Activated gamma-delta T cell (primary cell): Measurements from ENCODE around the gene MGAT5B.
"Not testable (repeated sequence)": the region's sequence is repeated elsewhere in the genome, so short reads cannot be mapped to it uniquely, and the experiment has no call there.

ENCODE experiments used
- DNase-seq: peaks from one replicate; lab custom pipeline; 2025; lab: John Stamatoyannopoulos, UW

Gene MGAT5B

DNA sequence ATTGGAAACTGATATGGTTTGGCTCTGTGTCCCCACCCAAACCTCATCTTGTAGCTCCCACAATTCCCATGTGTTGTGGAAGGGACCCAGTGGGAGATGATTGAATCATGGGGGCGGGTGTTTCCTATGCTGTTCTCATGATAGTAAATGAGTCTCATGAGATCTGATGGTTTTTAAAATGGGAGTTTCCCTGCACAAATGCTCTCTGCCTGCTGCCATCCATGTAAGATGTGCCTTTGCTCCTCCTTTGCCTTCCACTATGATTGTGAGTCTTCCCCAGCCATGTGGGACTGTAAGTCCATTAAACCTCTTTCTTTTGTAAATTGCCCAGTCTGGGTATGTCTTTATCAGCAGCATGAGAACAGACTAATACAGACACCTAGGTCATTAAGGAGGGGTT, 109.8 kb downstream of the MGAT5B start:
- not testable (repeated sequence) for DNase-seq

DNA sequence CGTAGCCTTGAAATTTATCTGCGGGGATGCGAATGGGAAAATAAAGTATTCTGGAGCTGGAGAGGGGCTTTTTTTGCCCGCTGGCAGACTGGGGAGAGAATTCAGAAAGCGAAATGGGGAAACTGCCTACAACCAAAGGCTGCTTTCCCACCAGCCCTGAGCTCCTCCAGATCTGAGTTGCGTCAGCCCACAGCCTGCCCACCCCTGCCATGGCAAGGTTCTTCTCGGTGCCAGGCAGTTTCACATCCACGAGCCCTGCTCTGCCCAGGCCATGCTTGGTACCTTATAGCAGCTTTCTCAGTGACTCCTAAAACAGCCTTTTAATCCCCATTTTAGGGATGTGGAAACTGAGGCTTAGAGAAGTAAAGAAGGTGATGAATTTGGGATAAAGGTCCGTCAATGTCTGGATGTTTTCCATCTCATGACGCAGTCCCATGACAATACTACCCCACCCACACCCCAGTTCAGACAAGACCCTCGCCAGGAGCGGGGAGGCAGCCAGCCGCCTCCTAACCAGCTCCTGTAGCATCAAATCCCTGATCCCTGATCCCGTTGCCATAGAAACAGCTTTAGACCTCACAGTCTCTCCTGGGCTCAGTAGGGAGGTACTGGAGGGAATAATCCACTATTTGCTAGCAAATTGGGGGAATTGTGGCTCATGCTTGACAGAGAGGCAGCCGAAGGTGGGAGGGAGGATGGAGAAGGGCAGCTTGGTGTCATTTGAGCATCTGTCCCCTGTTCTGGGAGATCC, 113.5 kb downstream of the MGAT5B start:
- no peak for DNase-seq

DNA sequence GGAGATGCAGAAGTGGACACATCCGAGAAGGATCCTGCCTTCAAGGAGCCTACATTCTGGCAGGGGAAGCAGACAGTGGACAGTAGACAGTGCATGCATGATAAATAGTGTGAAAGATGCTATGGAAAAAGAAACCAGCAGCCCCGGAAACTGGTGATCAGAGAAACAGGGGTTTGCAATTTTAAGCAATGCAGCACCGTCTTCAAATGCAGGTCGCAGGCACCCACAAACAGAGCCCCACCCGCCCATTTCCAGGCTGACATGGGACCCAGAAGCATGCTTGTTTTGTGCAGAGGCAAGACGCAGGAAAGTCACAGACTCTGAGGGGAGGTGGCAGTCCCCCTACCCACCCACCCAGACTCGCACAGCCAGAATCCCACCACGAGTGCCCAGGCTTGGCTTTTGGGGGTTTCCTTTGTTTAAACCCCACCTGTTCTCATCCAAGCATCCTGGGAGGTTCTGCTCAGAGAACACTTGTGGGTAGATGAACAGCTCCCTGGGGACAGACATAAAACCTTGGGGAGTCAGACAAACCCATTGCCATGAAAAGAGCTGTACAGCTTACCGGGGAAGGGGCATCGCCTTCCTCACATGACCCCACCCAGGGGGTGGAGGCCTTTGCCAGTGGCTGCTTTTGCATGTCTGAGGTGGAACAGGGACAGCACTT, 114.3 kb downstream of the MGAT5B start:
- DNase-seq = no peak

DNA sequence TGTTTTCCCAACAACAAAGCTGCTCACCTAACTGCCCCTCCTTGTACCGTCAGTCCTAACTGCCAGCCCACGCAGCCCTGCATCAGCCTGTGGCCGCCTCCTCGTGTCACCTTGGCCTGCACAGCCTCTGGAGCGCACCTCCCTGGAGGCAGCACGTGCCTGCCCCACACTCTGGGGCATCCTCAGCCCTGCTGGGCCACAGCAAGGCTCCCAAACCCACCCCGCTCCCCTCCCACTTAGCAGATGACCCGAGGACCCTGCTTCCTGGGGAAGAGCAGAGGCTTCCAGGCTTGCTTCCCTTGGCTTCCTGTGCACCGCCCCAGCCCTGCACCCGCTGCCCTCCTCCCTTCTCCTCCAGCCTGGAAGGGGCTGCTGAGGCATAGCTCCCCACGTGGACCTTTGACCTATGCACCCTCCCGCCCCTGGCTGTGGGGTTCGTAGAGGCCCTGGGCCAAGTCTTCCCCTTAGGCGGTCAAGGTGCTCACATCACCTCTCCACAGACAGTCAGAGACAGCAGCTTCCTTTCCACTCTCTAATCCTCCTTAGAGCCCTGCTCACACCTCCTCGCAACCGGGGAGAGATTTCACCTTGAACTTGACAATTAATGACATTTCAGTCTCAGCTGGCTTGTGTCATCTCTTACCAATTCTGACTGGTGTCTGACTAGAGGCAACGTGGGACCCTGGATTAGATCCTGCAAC, 115.0 kb downstream of the MGAT5B start:
- DNase-seq = no peak

DNA sequence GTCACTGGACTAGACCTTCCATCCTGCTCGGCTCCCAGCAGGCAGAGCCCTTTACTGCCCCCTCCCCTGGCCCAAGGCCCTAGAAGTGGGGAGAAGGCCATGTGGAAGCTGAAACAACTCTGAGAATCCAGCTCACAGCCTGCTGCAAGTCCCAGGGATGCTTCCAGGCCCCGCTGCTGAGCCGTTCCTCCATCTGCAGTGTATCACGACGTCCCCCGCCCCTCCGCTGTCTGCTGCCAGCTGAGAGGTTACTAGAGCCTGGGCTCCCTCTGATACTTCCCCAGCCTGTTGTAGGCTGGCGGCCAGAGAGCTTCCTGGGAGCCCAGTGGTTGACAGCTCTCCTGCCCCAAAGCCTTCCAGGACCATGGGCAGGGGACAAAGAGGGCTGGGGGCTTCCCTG, 118.2 kb downstream of the MGAT5B start:
- no peak for DNase-seq

DNA sequence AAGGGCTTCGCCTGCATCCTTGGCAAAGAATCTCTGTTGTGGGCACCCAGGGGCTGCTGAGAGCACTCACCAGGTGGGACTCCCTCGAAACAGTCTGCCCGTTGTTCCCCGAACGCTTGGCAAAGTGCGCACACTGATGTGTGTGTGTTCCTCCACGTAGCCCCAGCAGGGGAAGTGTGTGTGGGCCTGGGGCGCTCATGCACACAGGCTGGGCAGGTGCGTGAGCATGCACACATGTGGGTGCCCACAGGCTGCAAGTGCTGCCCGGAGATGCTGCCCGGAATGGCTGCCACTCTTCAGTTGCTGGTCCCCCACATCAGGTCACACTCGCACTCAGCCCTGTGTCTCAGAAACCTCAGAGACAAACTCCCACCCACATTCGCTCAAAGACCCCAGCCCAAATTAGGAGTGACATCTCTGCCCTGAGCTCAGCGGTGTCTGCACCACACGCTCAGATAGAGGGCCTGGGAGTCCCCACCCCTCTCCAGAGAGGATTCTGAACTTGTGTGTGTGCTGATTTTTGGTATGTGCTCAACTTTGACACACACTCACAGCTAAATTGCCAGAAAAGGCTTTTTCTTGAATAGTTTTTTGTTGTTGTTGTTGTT, 119.4 kb downstream of the MGAT5B start:
- no peak for DNase-seq

DNA sequence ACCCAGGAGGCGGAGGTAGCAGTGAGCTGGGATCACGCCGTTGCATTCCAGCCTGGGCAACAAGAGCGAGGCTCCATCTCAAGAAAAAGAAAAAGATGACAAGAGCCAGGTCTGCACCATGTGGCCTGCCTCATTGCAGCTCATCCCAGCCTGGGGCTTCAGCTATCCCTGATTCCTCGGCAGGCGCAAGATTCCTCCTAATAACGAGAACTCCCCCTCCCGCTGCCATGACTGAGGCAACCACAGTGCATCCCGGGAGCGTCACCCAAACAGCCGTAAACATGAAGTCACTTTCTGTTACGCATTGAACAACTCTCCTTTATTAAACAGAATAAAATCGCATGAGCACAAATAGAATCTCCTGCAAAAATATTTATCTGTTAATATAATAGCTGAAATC, 120.6 kb downstream of the MGAT5B start:
- no peak for DNase-seq

DNA sequence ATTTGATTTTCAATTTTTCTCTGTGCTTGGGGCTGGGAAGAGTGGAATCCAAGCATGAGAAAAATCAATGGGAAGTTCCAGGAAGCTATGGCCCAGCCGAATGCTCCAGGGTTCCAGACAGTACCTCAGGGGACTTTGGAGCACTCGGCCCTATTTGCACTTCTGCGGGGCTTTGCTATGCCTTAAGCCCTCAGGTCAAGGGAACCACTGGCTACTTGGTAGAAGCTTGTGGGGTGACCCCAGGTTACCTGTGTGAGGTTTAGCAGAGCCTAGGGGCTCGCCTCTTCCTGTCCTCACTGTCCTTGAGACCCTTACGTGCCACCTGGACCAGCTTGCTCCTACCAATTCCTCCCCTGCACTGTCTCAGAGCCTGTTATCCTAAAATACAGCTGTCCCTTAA, 121.3 kb downstream of the MGAT5B start:
- DNase-seq = no peak

DNA sequence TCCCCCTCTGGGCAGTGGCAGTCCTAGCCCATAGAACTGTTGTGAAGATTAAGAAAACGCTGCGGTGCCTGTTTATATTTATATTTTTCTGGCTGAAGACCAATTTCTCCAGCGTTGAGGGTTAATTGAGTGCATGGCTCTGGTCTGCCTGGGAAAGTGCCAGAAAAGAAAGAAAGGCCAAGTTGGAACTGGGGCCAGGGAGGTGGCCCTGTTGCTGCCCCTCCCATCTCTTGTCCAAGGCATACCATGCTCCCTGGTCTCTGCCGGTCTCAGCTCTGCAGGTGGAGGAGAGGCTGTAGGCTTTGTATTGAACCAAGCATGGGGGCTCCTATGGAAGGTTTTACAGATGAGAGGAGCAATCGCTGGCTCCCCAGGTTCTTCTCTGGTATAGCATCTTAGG, 124.7 kb downstream of the MGAT5B start:
- no peak for DNase-seq

DNA sequence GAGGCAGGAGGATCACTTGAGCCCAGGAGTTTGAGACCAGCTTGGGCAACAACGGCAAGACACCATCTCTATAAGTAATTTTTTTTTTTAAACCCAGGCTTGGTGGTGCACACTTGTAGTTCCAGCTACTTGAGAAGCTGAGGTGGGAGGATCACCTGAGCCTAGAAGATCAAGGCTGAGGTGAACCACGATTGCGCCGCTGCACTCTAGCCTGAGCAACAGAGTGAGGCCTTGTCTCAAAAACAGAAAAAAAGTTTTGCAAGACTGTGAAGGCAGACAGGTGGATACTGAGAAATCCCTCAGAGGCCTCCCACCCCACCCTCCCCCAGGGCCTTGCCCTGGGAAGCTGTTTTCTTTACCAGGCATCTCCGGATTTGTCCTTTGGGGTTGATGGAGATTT, 125.4 kb downstream of the MGAT5B start:
- no peak for DNase-seq

DNA sequence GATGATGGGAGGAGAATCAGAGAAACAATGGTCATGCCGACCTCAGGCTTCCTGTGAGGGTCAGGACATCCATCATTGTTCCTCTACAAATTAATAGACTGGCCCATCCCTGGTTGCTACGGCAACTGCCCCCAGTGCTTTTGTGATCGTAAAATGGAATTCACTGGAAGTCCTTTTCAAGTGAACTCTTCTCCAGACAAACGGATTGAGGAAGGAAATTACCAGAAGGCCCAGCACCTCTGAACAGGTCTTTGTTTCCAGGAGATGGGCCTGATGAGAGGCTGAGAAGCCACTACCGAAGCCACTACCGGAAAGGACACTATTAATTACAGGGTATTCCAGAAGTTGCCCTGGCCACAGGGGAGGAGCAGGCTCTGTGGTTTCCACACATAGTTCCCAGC, 126.0 kb downstream of the MGAT5B start:
- DNase-seq = no peak

DNA sequence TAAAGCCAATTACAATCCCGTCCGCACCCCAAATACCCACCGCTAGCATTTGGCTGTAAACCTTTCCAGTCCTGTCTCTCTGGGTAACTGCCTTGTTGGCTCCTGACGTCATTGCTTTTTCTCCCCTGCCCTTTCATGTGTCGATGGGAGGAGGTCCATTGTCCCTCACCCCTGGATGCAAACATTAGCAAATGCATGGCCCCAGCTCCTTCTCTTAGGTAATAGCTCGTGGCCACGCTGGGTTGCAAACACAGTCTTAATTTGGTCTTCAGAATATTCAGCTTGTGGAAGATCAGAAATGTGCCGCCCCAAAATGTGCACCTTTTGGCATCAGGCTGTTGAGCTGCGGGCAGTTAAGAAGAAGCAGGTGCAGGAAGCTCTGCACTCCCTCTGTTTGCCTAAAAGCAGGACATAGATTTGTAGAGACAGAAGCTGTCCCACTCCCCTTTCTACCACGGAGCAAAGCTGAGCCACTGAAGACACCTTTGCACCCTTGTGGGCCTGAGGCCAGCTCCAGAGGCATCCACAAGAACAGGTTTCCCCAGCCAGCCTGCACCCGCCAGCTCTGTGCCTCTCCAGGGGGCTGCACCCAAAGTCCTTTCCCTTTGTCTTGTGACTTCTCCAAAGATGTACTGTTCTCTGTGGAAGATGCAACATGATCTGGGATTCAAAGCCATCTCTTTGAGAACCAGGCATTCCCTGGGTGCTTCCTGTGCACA, 127.3 kb downstream of the MGAT5B start:
- no peak for DNase-seq

DNA sequence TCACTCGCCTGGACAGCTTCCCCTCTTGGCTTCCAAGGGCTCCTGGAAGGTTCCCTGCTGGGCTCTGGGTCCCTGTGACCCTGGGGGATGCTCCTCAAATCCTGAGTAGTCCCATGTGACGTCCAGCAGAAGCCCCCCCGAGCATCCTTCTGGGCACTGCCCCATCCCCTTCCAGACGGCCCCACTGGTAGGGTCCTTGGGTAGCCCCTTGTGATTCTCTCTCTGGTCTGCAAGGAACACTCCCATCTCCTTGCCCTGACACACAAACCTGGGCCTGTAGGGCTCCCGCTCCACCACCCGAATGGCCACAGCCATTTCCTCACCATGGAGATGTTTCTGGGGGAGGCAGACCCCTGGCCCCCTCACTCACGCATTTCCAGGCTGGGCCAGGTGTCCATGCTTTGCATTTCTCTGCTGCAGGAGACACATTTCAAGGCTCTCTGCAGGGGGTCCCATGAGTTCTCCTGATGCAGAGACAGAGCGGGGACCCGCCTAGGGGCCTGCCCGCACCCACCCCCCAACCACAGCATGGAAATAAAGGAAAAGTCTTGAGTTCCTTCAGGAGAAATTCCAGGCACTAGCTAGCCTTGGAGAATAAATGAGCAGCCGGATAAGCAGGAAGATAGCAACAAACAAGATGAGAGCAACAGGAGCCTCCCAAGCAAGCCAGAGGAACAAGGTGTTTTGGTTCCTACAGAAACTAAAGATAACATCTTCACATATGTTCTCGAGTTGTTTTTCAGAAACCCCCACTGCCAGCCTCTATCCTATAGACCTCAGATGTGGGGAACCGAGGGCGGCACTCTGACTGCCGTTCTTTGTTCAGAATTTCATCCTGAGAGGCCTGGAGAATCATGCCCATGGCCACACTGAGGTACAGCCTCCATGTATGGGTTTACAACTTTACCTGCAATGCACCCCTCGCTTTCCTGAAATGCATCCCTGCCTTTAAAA, 128.8 kb downstream of the MGAT5B start:
- no peak for DNase-seq

DNA sequence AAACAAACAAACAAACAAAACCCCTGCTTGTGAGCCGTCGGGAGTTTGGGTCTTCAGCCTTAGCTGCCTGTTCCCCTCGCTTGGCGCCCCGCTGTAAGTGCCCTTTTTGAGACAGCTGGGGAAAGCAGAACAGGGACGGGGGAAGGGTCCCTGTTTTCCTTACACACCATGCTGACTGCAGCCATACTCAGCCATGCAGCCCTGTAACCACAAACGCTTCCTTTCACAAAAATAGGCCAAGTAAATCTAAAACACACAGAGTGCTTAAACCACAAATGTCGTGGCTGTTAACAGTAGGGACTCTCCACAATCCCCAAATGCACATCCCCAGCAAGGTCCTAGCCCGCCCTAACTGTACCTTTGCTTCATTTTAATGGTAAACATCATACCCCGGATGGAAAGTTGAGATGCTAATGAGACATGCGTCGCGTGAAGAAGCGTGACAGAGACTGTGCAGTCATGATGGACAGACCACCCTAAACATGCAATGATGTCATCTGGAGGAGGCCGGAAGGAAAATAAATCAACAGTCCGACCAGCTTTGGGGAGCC, 129.9 kb downstream of the MGAT5B start:
- no peak for DNase-seq

DNA sequence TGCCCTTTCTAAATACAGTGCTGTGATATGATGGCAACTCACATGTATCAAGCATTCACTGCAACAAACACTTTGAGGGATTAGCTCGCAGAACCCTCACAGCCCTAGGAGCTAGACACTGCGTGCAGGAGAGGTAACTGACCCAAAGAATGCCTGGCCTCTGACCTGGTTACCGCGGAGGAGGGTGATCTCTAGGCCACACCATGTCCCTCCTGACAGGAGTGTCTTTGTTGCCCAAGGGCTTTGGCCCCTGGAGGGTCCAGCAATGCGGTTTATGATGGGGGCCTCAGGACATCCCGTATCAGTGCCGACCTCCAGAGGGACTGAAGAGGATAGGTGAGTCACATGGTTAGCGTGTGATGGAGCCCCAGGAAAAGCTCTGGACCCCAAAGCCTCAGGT, 130.6 kb downstream of the MGAT5B start:
- DNase-seq = no peak
